AG09319 (cell line): Measurements from ENCODE around the gene TOLLIP.
"Not testable (repeated sequence)": the region's sequence is repeated elsewhere in the genome, so short reads cannot be mapped to it uniquely, and the experiment has no call there.

Experiments used
- DNase-seq: peaks from one replicate; pipeline ENCODE4 v3.0.0-alpha.2; 2010; ENCODE audit warnings: low read depth; ENCODE audit errors: extremely low read depth
- CTCF ChIP-seq: IDR thresholded peaks from 2 replicates; pipeline ENCODE4 v1.5.1; 2011; ENCODE audit warnings: low read depth, mild to moderate bottlenecking, inconsistent platforms, low read length, moderate library complexity

The TOLLIP gene

GRCh38 chr11:1352696-1353382, 43.4 kb upstream of the TOLLIP start:
- no peak for TF ChIP-seq CTCF
- DNase-seq = no peak

GRCh38 chr11:1351278-1351937, 42.0 kb upstream of the TOLLIP start:
- no peak for DNase-seq
- no peak for TF ChIP-seq CTCF

DNA sequence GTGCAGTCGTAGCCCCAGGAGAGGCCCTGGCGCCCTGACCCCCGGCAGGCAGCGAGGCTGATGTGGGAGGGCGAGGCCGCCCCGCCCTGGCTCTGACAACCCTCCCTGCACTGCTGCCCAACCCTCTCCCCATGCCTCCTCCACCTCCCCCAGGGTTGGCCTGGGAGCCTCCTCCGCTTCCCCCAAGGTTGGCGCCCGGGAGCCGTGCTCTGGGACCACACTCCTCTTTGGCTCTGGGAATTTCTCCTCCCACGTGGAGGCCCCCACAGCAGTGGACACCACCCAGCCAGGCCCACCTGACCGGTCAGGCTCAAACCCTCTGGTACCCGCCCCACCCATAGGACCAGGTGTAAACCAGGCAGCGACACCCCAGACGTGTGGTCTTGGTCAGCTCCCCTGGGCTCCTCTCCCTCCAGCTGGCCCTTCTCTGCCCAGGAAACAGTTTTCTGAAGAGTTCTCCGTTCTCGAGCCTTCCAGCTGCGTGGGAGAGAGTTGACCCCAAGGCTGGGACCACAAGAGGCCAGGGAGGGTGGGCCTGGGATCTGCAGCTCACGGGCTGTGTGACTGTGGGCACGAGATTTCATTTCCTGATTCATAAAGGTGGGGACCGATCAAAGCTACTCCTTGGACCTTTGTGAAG, 40.8 kb upstream of the TOLLIP start:
- no peak for DNase-seq
- TF ChIP-seq CTCF = no peak

DNA sequence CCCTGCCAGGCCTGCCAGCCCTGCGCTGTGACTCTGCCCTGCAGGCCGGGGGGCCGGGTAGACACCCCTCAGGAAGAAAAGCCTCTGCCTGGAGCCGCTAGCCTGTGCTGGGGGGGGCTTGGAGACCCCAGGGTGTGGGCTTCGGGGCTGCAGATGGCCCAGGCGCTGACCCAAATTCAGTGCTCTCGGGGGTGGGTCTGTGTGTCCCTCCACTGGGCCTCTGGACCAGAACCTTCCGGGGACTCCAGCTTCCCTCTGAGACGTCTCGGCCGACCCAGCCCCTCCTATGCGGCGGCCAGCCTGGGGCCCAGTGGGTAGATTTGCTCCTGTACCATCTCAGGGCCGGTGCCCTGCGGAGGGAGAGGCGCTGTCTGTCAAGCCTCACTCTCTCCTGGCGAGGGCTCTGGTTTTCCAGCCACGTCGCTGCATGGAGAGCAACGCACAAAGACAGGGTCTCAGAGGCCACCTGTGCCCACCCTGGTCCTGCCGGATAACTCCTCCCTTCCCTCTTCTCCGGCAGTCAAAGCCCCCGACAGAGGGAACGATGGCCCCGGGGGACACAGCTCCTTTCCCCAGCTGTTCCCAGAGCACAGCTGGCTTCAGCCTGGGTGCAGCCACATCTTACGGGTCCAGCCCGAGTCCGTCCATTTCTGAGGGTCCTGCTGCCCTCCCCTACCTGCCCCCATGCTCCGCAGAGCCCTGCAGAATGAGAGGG, 40.1 kb upstream of the TOLLIP start:
- no peak for DNase-seq
- TF ChIP-seq CTCF = no peak

DNA sequence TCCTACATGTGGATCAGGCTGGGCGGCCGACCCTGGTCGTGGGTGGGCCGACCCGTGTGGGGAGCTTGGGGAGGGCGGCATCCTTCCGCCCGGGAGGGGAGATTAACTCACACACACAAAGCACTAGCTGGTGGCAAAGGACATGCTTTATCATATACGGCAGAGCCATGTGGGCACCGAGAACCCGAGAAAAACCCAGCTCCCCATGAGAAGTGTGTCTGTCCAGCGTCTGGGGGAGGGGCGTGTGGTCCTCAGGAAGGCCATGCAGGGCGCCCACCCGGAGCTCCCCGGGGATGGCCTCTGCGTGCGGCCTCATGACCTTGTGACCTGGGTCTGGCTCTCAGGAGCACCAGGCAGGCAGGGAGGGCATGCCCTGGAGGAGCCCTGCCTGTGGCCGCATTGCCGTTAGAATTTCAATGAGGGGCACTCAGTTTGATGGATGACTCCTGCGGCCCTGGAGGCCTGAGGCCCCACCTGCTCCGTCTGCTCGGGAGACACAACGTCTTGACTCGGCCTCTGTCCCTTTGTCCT, 39.4 kb upstream of the TOLLIP start:
- no peak for TF ChIP-seq CTCF
- no peak for DNase-seq

DNA sequence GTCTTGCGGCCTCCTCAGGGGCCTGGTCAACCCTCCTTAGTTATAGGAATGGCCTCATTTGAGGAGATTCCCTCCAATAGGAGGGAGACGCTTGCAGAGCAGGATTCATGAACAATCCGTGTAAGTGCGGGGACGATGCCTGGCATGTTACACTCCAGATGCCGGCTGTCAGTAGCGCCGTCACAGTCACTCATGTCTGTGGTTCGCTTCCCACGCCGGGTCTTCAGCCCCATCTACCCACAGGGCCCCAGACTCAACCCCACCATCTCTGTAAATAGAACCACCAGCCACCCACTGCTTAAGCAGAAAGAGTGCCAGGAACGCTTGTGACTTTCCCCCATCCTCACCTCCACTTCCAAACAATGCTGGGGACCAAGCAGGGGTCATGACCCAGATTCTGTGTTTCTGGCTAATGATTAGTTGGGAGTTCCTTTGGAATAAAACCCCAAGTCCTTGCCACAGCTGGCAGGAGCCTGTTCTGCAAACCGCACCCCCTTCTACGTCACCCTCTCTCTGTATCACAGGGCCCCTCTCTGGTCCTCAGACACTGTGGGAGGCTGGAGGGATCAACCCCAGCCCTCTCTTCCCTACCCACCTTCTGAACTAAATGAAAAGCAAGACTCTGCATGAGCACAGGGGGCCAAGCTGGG, 38.8 kb upstream of the TOLLIP start:
- no peak for DNase-seq
- TF ChIP-seq CTCF = no peak

DNA sequence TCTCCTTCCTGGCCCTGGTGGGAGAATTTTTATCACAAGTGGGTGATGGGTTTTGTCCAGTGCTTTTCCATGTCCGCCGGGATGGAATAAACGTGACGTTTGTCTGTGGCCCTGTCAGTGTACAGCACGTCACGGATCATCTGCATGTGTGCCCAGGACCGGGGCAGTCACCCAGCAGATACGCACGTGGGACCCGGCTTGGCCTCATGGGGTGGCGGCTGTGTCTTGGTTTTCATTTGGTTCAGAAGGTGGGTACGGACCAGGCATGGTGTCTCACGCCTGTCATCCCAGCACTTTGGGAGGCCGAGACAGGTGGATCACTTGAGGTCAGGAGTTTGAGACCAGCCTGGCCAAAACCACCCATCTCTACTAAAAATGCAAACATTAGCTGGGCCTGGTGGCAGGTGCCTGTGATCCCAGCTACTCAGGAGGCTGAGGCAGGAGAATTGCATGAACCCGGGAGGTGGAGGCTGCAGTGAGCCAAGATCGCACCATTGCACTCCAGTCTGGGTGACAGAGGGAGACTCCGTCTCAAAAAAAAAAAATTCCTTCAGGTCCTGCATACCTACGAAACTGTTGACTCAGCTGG, 38.1 kb upstream of the TOLLIP start:
- DNase-seq = not testable (repeated sequence)
